NCI-H146 treated with DMSO at 0.1 percent for 48 hours (cell line): ENCODE results near the gene RGS6.

Source experiments
- DNase-seq: peaks from one replicate; lab custom pipeline; 2025; ENCODE audit not compliant: unreplicated experiment; lab: John Stamatoyannopoulos, UW

Gene RGS6

GRCh38 chr14:72546344-72547016 is 614.3 kb downstream of the RGS6 start:
- DNase-seq = no peak

DNA sequence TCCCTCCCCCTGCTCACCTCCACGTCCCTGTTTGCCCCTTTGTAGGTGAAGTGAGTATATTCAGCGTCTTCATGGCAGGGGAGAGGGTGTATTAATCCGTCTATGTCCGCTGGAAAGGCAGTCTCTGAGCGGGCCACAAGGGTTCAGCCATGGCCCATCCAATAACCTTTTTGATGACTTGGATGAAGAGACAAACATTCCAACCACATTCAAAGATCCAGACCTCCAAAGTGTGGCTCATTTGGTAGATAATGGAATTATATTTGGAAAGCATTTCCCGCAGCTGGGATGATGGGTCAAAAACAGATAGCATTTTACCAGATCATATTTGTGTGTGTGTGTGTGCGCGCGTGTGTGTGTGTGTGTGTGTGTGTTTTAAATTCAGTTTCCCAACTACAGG is 615.8 kb downstream of the RGS6 start:
- DNase-seq = no peak

GRCh38 chr14:72549026-72549425 is 616.8 kb downstream of the RGS6 start:
- DNase-seq = no peak

DNA sequence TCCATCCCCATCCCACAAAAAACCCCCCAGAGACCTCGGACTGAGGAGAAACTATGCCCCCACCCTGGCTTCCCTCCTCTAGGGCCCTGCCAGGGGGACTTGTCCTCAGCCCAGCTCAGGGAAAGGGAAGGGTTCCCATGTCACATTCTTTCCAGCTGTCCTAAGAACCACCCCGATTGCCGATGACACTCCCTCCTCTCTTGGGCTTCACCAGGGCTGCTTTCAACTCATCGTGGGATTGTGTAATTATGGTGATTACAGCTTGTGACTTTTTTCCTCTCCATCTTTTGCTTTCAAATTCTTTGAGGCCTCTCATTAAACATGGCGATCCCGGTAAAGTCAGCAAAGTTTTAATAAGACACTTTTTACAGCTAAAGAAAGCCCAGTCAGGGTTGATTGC is 617.6 kb downstream of the RGS6 start:
- DNase-seq = no peak

DNA sequence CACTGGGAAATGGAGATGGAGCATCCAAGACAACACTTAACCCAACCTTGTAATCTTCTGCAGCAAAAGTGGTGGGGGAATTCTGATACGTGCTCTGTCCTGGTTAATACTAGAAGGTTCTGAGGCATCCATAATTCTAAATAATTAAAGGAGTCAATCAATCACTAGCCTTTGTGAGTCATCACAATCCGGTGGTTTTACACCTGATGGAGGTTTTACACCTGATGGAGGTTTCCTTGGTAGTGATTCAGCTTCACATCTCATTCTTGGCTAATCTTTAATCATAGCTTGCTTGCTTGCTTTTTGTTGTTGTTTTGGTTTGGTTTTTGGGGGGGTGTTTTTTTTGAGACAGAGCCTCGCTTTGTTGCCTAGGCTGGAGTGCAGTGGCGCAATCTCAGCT is 618.3 kb downstream of the RGS6 start:
- DNase-seq = no peak

GRCh38 chr14:72552236-72552635 is 620.0 kb downstream of the RGS6 start:
- DNase-seq = no peak

DNA sequence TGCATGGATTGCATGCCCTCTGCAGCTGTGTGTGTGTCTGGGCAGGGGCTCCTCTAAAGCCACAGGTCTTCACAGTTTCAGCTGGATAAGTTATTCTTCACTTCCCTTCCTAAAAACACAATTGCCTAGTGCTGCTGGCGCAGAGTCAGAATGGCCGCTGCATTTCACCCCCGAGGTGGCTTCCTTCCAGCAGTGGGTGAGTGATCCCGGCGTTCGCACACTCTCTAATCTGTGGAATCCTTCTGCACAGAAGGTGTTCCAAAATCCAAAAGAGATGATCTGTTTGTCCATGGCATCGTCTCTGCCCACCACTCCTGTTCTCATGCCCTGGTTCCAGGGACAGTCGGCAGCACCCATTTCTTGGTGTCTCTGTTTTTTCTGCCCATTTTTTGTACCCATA is 620.9 kb downstream of the RGS6 start:
- DNase-seq = no peak

GRCh38 chr14:72553656-72554055 is 621.4 kb downstream of the RGS6 start:
- no peak for DNase-seq

GRCh38 chr14:72554401-72554800 is 622.2 kb downstream of the RGS6 start:
- no peak for DNase-seq

GRCh38 chr14:72554994-72555608 is 622.9 kb downstream of the RGS6 start:
- no peak for DNase-seq

- no peak for DNase-seq
These were observed 623.4 kb downstream of the RGS6 start for GRCh38 chr14:72555609-72556000.

DNA sequence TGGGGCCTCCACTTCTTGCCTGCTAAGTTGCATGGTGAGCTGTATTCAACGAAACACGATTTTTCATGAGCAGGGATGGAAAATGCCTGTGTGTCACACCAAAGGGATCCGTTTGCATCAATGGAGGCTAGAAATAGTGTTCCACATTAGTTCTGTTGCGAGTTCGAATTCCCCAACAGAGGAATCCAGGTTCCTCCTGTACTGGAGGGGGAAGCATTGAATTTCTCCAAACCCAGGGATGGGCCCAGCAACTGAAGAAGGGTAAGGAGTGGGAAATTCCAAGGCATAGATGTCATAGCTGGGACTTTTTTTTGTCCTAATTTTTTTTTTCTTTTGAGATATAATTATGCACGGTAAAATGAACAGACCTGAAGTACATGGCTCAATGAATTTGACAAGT is 625.4 kb downstream of the RGS6 start:
- no peak for DNase-seq

GRCh38 chr14:72558721-72559120 is 626.5 kb downstream of the RGS6 start:
- no peak for DNase-seq

- DNase-seq = no peak
These were observed 627.0 kb downstream of the RGS6 start for GRCh38 chr14:72559202-72559601.

DNA sequence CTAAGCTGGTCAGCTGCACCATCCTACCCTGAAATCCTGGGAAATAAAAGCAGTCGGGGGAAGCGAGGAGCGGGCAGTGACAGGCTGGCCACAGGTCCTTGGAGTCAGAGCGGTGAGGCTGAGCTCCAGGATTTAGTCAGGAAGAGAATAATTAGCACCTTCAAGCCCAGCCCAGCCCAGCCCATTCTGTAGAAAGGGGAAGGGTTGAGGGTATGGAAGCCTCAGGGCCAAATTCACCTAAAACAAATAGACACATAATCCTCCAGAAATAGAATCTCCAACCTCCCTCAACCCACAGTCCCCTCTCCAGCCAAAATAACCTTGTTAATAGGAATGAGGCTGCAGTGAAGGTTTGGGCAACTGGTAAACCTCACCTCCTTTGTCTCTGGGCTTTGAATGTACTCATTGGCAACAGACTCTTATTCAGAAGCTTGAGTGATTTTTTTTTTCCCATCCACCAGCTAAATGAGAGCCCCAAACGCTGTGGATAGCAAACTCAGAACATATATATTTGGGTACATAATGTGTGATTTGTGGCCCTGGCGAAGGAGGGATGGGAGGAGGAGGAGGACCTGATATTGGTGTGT is 627.5 kb downstream of the RGS6 start:
- no peak for DNase-seq

- no peak for DNase-seq
These were observed 628.1 kb downstream of the RGS6 start for GRCh38 chr14:72560331-72560730.

DNA sequence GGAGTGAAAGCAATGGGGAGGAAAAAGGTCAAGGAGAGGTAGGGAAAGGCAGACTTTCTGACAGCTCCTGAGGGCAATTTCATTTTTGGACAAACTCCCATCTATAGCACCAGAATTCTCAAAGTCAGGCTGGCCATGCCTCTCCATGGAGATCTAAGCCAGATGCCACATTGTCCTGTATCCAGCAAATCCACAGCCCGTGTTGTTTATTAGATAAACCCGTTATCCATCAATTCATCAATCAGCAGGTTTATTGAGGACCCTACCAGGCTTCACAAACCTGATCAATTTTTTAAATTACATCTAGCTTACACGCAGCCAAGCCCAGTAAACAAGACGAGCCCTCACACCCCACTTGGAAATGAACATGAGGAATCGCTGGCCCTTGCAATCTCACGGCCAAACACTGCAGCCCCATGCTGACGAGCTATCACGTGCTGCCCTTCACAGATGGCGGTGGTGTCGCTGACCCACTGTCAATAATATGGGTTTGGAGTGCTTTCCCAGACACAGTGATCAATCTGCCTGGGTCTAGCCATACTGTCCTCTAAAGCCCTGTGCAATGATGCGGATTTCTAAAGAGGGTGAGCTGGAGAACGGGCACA is 628.8 kb downstream of the RGS6 start:
- DNase-seq = no peak

- DNase-seq = no peak
These were observed 630.1 kb downstream of the RGS6 start for GRCh38 chr14:72562300-72562699.

DNA sequence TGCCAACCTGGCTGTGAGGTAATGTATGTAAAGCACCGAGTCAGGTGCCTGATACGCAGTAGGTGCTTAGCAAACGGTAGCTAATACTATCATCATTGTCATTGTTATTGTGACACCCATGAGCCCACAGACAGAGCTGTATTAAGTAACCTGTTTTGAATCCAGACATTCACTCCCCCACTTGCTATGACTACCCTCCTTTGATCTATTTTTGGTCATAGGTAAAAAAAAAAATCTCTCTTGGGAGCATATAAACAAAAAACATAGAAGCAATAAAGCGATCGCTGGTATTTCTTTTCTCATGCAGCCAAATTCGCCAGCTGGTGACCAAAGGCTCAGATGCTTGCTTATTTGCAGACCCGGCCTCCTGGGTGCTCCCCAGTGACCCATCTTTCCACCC is 631.4 kb downstream of the RGS6 start:
- no peak for DNase-seq

GRCh38 chr14:72565149-72565559 is 632.9 kb downstream of the RGS6 start:
- DNase-seq = no peak

DNA sequence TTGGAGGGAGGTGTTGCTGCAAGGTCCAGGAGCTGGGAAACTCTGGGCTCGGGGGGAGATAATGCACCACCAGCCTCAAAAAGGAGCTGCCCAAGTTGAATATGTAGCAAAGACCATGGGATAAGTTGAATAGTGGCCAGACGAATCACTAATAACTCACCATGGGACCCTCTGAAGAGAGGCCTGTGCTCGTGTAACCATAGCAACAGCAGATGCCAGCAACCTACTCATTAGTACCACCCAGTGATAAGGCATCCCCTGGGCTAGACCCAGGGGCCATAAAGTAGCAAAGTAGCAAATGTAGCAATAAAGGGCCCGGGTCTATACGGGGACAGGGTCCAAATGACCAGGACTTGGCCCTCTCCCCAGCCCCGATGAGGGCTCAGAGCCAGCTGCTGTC is 633.7 kb downstream of the RGS6 start:
- DNase-seq = no peak

DNA sequence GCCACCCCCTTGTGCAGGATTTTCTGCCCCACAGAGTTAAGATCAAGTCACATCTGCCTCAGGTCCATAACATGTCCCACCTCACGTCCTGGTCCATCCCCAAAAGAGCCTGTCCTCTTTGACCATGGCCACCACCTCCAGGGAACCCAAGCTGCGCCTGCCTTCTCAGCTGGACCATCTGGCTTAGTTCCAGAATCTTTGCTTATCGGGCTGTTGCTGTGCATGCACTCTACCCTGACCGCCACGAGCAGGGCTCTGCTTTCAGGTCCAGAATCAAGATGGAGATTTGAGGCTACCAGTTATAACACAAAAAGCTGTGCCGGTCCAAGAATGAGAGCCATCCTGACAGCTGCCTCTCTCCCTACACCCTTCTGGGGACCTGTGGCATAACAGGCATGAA is 635.0 kb downstream of the RGS6 start:
- no peak for DNase-seq
